GF-D8 (cell line): Measurements from ENCODE around the gene UPK1A.
"Not testable (repeated sequence)": the region's sequence is repeated elsewhere in the genome, so short reads cannot be mapped to it uniquely, and the experiment has no call there.

Experiments used
- DNase-seq: peaks from one replicate; lab custom pipeline; 2025; lab: John Stamatoyannopoulos, UW

Gene UPK1A

DNA sequence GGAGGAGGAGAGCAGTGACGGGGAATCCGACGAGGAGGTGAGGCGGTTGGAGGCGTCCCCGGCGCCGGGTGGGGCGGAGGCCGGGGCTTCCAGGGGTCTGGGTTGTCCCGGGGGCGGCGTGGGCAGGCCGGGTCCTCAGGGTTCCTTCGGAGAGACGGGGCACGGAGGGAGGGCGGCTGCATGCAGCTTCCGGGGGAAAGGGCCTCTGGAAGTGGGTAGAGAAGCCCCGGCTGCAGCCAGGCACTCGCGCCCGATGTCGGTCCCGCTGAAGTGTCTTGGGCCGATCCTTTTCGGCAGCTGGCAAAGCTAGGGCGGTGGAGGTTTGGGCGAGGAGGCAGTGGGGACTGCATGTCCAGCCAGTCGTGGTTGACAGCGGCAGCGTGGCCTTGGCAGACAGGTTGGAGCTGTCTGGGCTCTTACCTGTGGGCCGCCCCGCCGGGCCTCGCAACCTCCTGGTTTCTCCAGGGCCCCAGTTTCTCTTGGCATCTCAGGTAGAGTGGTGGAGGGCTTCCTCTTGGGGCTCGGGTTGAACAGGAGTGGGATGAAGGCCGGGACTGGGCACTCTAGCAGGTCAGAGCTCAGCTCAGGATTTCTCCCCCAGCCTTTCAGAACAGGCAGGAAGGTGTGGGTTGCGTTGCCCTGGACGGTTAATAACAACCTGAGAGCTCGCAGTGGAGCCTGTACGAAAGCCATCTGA, 52.2 kb downstream of the UPK1A start:
- no peak for DNase-seq

DNA sequence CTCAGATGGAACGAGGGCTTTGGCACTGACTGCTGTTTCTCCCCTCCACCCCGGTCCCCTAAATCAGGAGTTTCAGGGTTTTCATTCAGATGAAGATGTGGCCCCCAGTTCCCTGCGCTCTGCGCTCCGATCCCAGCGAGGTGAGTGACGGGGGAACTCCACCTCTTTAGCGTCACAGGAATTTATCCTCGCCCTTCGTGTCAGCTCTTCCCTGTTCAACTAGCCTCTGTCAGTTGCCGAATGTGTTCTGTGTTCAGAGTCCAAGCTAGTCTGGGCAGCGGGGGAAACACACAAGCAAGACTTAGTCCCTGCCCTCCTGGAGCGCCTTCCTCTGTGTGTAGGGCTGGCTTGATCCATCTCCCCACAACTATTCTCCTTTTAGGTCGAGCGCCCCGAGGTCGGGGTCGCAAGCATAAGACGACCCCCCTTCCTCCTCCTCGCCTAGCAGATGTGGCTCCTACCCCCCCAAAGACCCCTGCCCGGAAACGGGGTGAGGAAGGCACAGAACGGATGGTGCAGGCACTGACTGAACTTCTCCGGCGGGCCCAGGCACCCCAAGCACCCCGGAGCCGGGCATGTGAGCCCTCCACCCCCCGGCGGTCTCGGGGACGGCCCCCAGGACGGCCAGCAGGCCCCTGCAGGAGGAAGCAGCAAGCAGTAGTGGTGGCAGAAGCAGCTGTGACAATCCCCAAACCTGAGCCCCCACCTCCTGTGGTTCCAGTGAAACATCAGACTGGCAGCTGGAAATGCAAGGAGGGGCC, 53.3 kb downstream of the UPK1A start:
- no peak for DNase-seq

DNA sequence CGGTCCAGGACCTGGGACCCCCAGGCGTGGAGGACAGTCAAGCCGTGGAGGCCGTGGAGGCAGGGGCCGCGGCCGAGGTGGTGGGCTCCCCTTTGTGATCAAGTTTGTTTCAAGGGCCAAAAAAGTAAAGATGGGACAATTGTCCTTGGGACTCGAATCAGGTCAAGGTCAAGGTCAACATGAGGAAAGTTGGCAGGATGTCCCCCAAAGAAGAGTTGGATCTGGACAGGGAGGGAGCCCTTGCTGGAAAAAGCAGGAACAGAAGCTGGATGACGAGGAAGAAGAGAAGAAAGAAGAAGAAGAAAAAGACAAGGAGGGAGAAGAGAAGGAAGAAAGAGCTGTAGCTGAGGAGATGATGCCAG, 53.8 kb downstream of the UPK1A start:
- DNase-seq, result no peak

DNA sequence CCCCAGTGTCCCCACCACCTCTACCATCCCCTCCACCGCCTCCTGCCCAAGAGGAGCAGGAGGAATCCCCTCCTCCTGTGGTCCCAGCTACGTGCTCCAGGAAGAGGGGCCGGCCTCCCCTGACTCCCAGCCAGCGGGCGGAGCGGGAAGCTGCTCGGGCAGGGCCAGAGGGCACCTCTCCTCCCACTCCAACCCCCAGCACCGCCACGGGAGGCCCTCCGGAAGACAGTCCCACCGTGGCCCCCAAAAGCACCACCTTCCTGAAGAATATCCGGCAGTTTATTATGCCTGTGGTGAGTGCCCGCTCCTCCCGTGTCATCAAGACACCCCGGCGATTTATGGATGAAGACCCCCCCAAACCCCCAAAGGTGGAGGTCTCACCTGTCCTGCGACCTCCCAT, 54.3 kb downstream of the UPK1A start:
- no peak for DNase-seq

DNA sequence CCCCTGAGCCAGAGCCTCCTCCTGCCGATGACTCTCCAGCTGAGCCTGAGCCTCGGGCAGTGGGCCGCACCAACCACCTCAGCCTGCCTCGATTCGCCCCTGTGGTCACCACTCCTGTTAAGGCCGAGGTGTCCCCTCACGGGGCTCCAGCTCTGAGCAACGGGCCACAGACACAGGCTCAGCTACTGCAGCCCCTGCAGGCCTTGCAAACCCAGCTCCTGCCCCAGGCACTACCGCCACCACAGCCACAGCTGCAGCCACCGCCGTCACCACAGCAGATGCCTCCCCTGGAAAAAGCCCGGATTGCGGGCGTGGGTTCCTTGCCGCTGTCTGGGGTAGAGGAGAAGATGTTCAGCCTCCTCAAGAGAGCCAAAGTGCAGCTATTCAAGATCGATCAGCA, 55.1 kb downstream of the UPK1A start:
- no peak for DNase-seq

DNA sequence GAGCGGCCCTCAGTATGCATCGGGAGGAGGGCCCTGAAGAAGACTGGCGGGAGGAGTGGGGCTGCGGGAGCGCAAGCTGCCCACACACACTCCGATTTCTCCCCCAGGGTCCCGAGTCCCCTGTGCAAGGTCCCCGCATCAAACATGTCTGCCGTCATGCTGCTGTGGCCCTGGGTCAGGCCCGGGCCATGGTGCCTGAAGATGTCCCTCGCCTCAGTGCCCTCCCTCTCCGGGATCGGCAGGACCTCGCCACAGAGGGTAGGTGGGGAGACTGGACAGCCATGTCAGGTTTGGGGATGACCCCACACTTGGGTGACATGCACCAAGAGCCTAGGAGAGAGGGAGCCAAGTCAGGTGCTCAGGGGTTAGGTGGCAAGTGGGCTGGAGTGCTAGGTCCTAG, 56.1 kb downstream of the UPK1A start:
- DNase-seq, result no peak

DNA sequence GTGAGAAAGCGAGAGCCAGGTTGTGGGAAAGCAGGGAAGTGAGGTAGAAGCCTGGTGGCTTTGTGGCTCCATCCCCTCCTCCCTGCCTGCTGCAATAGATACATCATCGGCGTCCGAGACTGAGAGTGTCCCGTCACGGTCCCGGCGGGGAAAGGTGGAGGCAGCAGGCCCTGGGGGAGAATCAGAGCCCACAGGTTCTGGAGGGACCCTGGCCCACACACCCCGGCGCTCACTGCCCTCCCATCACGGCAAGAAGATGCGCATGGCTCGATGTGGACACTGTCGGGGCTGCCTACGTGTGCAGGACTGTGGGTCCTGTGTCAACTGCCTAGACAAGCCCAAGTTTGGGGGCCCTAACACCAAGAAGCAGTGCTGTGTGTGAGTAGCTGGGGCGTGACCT, 56.6 kb downstream of the UPK1A start:
- no peak for DNase-seq

DNA sequence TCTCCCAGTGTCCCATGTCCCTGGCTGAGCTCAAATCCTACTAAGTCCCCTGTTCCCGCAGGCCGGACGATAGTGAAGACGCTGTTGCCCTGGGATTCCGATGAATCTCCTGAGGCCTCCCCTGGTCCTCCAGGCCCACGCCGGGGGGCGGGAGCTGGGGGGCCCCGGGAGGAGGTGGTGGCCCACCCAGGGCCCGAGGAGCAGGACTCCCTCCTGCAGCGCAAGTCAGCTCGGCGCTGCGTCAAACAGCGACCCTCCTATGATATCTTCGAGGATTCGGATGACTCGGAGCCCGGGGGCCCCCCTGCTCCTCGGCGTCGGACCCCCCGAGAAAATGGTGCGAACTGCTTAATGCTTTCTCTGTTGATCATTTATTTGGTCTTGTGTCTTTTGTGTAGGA, 57.4 kb downstream of the UPK1A start:
- DNase-seq, result no peak

DNA sequence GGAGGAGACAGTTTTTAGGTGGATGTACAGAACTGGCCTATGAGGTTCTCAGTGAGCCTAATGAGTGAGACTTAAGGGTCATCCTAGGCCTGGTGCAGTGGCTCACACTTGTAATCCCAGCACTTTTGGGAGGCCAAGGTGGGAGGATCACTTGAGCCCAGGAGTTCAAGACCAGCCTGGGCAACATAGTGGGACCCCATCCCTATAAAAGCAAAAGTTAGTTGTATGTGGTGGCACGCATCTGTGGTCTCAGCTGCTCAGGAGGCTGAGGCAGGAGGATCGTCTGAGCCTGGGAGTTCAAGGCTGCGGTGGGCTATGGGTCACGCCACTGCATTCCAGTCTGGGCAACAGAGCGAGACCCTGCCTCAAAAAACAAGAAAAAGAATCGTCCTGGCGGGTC, 57.8 kb downstream of the UPK1A start:
- DNase-seq, result not testable (repeated sequence)

DNA sequence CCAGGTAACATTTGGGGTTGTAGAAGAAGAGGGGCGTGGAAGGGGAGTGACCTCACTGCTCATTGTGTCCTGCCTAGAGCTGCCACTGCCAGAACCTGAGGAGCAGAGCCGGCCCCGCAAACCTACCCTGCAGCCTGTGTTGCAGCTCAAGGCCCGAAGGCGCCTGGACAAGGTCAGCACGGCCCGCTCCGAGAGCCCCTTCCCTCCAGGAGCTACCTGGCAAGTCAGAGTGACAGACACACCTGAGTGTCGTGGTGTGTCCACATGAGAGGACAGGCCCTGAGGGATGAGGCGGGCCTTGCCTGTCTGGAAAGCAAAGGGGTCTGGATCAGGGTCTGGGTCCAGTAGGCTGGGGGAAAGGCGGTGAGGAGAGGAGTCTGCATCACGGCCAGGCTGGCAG, 58.2 kb downstream of the UPK1A start:
- no peak for DNase-seq

DNA sequence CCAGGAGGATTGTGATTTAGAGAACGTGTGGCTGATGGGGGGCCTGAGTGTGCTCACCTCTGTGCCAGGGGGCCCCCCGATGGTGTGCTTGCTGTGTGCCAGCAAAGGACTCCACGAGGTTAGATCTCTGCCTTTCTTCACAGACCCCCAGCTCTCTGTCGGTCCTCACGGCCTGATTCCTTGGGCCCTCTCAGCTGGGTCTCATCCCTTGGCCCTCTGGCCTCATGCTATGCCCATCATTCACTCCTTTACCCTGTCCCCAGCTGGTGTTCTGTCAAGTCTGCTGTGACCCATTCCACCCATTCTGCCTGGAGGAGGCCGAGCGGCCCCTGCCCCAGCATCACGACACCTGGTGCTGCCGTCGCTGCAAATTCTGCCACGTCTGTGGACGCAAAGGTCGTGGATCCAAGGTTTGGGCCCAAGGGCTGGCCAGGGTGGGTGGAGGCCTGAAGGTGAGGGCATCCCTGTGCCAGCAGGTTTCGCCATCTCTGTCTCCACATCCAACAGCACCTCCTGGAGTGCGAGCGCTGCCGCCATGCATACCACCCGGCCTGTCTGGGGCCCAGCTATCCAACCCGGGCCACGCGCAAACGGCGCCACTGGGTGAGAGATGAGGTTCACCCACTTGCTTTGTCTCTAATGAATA, 59.0 kb downstream of the UPK1A start:
- DNase-seq, result no peak

DNA sequence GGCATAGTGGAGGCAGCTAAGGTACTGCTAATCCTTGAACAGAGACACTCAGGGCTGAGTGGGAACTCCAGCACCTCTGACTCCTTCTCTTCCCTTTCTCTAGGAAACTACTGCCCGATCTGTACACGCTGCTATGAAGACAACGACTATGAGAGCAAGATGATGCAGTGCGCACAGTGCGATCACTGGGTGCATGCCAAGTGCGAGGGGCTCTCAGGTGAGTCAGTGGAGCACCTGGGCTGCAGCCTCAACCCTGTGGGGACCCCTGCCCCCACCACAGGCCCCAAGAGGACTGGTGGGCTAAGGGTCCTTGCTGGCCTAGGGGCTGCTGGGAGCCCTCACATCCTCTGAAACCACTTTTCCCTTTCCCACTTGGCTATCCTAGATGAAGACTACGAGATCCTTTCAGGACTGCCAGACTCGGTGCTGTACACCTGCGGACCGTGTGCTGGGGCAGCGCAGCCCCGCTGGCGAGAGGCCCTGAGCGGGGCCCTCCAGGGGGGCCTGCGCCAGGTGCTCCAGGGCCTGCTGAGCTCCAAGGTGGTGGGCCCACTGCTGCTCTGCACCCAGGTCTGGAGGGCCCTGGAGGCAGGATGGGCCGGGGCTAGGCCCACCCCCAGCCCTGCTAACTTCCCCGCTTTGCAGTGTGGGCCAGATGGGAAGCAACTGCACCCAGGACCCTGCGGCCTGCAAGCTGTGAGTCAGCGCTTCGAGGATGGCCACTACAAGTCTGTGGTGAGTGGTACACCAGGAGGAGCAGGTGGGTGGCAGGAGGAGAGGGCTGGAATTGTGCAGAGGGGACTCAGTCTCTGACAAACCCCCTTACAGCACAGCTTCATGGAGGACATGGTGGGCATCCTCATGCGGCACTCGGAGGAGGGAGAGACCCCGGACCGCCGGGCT, 61.0 kb downstream of the UPK1A start:
- DNase-seq, result no peak
